Heart left ventricle (tissue), 16 donors: ENCODE data around the gene USP35. TPM values are rescaled to one million over a fixed set of nuclear protein-coding genes. Genes with fewer than 3 reads are reported as not detected.
A peak's percentile ranks its signal among the peaks of the same experiment; 100 is the strongest.

Experiments used
- ATAC-seq, 4 donors: fragments of 200-7000 bp; cut with Tn5 transposase; one replicate each; pipeline ENCODE4 v1.9.1; 2020 to 2022; ENCODE audit warnings: moderate library complexity in 4 of 4, mild to moderate bottlenecking in 3 of 4, moderate number of reproducible peaks in 1 of 4
- DNase-seq, 5 donors: peaks; one replicate each; pipeline ENCODE4 v3.0.0-alpha.2; 2020
- H3K27ac ChIP-seq, 12 donors: fragments of 200-600 bp; sonication (generic) in 4 of 12; one replicate each; pipeline versions ENCODE4 v1.5.0 to v1.8.0; 2016 to 2022; ENCODE audit warnings: mild to moderate bottlenecking in 2 of 12
- H3K27me3 ChIP-seq, 9 donors: fragments of 200-600 bp; sonication (generic) in 2 of 9; one replicate each; pipeline versions ENCODE4 v1.5.1 to v1.8.0; 2016 to 2022; ENCODE audit warnings: mild to moderate bottlenecking in 3 of 9
- H3K36me3 ChIP-seq, 9 donors: fragments of 200-600 bp; sonication (generic) in 2 of 9; one replicate each; pipeline versions ENCODE4 v1.5.0 to v1.8.0; 2018 to 2022; ENCODE audit warnings: mild to moderate bottlenecking in 2 of 9
- H3K4me1 ChIP-seq, 12 donors: fragments of 200-600 bp; sonication (generic) in 4 of 12; one replicate each; pipeline versions ENCODE4 v1.5.0 to v1.8.0; 2016 to 2022; ENCODE audit warnings: mild to moderate bottlenecking in 3 of 12
- H3K4me3 ChIP-seq, 12 donors: fragments of 200-600 bp; sonication (generic) in 4 of 12; one replicate each; pipeline versions ENCODE4 v1.5.0 to v1.8.0; 2017 to 2022; ENCODE audit warnings: mild to moderate bottlenecking in 9 of 12, moderate library complexity in 4 of 12
- H3K9me3 ChIP-seq, 12 donors: fragments of 200-600 bp; sonication (generic) in 4 of 12; one replicate each; pipeline versions ENCODE4 v1.5.0 to v1.8.0; 2016 to 2022; ENCODE audit warnings: mild to moderate bottlenecking in 1 of 12
- CTCF ChIP-seq, 12 donors: fragments of 200-600 bp; sonication (generic) in 4 of 12; IDR thresholded peaks; one replicate each; pipeline versions ENCODE4 v1.5.0 to v1.8.0; 2018 to 2022; ENCODE audit warnings: antibody characterized with exemption in 12 of 12, mild to moderate bottlenecking in 5 of 12
- POLR2A ChIP-seq, 2 donors: fragments of 450-650 bp; IDR thresholded peaks; one replicate each; pipeline ENCODE4 v1.6.1; 2017; ENCODE audit warnings: antibody characterized with exemption in 2 of 2, mild to moderate bottlenecking in 2 of 2, moderate library complexity in 2 of 2
- WGBS, 4 donors: extraction: QIAGEN DNeasy Blood & Tissue Kit in 2 of 4; methylation state at CpG; one replicate each; pipeline versions ENCODE4 v1.1.5 to v1.1.7; 2013 to 2018; 5-methylcytosine and 5-hydroxymethylcytosine counted together
- intact Hi-C, 10 donors: fragments of 100-400 bp; cut with DNase I; formaldehyde crosslinking; loops; one replicate each; pipeline versions ENCODE4 v1.11.1 to v1.14.2; 2022
- polyA plus RNA-seq, 2 donors: library from polyadenylated mRNA; stranded (reverse); fragments of 200-250 nt; gene quantifications; one replicate each; pipeline ENCODE4 v1.2.3, GENCODE V29; 2013
- total RNA-seq, 9 donors: library from RNA; depleted of rRNA in 2 of 9; stranded (reverse); fragments of >200 nt in 2 of 9; fragmentation: NEBNext Ultra II Directional in 3 of 9; extraction: Animal tissue kit (Norgen Biotek cat#: 25700) in 3 of 9; gene quantifications; one replicate each; pipeline versions ENCODE4 v1.1.0 to v1.2.4, GENCODE V29; 2016 to 2023
- donor health status: ischemic (EF 13 %, LVEDD 7.1; RV severe dilation, severe dysfunction).
- donor health status: healthy with polysubstance abuse.
- donor health status: DM: no; HTN: yes; CAD: no.
- donor health status: DM: no; HTN: no; CAD: no.
- donor health status: ischemic (EF 25% LVEDD 6.9; RV normal size, moderate dysfunction).
- donor health status: ischemic (EF 25% LVEDD 5.7; RV mildly dilated, moderate dysfunction).
- donor health status: healthy.
- donor health status: DM: yes; HTN: yes; CAD: no.
- donor health status: ischemic (EF 35%, LVEDD 5.7; RV mildly dilated, moderate dysfunction).
- donor health status: nonischemic (EF 11% LVEDD 7.7; RV severe dilation, severe dysfunction).
- donor health status: DM: yes; HTN: yes; CAD: no.
- donor health status: PGD.
- donor health status: ischemic (EF 29% LVEDD 5.4; RV normal size, mild dysfunction).
- donor health status: nonischemic (EF 23%, LVEDD 6.1; RV moderate dilation, normal function).

The USP35 gene
- total and polyA plus RNA-seq, 11 donors = 4.5 to 8.1 (median 5.3) TPM

- intact Hi-C loops = loop anchor here in 2 of 10 donors (10.0 kb wide), 1 partner anchor 155 kb away; the partner anchor contains the start of gene GAB2 (in 2 of the 2)
- ATAC-seq = no peak
- peaks cover 0 to 67% (median 36%) of the 10 kb centered on the region in 12 donors for H3K4me1 ChIP-seq
These were observed 71.2 kb downstream of the USP35 start for GRCh38 chr11:78259777-78260487.

GRCh38 chr11:78261367-78261766 lies 72.6 kb downstream of the USP35 start:
- TF ChIP-seq POLR2A (IDR thresholded peaks at IDR 0.05) (no peak), CTCF (IDR thresholded peaks at IDR 0.05) (no peak)
- WGBS, 4 donors = 54 to 70% (median 58%) methylated on average over 4 of the region's 4 CpGs
- H3K27ac ChIP-seq = no peak overlapping the region
- no peak overlapping the region for H3K4me3 ChIP-seq
- no peaks in the 10 kb centered on the region for H3K36me3 ChIP-seq
- H3K27me3 ChIP-seq = no peaks in the 10 kb centered on the region
- DNase-seq (no peak), ATAC-seq (no peak)
- H3K9me3 ChIP-seq = no peaks in the 10 kb centered on the region
- peaks cover 0 to 56% (median 32%) of the 10 kb centered on the region in 12 donors for H3K4me1 ChIP-seq
- intact Hi-C loops = no loop called here

More at GRCh38 chr11:78259777-78260487, 71.2 kb downstream of the USP35 start:
- Histone ChIP-seq H3K9me3 (no peaks in the 10 kb centered on the region), H3K27ac (no peak overlapping the region), H3K27me3 (no peaks in the 10 kb centered on the region), H3K4me3 (no peak overlapping the region), H3K36me3 (no peaks in the 10 kb centered on the region)
- 76 to 85% (median 83%) methylated on average over 8 of the region's 8 CpGs for WGBS, 4 donors
- no peak for TF ChIP-seq POLR2A (IDR thresholded peaks at IDR 0.05)
- no peak for TF ChIP-seq CTCF (IDR thresholded peaks at IDR 0.05)
- DNase-seq = no peak

GRCh38 chr11:78261828-78262227 lies 73.1 kb downstream of the USP35 start:
- 71 to 81% (median 73%) methylated on average over 4 of the region's 4 CpGs for WGBS, 4 donors
- peaks cover 0 to 56% (median 29%) of the 10 kb centered on the region in 12 donors for H3K4me1 ChIP-seq
- H3K4me3 ChIP-seq = no peak overlapping the region
- ATAC-seq (no peak), DNase-seq (no peak)
- H3K27me3 ChIP-seq = no peaks in the 10 kb centered on the region
- intact Hi-C loops = no loop called here
- H3K36me3 ChIP-seq = no peaks in the 10 kb centered on the region
- H3K9me3 ChIP-seq = no peaks in the 10 kb centered on the region
- TF ChIP-seq CTCF (IDR thresholded peaks at IDR 0.05) (no peak), POLR2A (IDR thresholded peaks at IDR 0.05) (no peak)
- H3K27ac ChIP-seq = no peak overlapping the region

- Histone ChIP-seq H3K4me1 (peaks cover 0 to 55% (median 26%) of the 10 kb centered on the region in 12 donors), H3K27me3 (no peaks in the 10 kb centered on the region), H3K27ac (no peak overlapping the region), H3K4me3 (no peak overlapping the region), H3K36me3 (no peaks in the 10 kb centered on the region), H3K9me3 (no peaks in the 10 kb centered on the region)
- TF ChIP-seq CTCF (IDR thresholded peaks at IDR 0.05) = no peak
- TF ChIP-seq POLR2A (IDR thresholded peaks at IDR 0.05) = no peak
- ATAC-seq (peak in 1 of 4 donors; percentile 27), DNase-seq (no peak)
- intact Hi-C loops = no loop called here
- WGBS, 4 donors = 74 to 82% (median 79%) methylated on average over 5 of the region's 5 CpGs
These were observed 73.5 kb downstream of the USP35 start for GRCh38 chr11:78262238-78262637.
